HG03520 (cell line): ENCODE data around the gene TTLL5.
A peak's percentile ranks its signal among the peaks of the same experiment; 100 is the strongest.

Source experiments
- ATAC-seq: cut with Tn5 transposase; IDR thresholded peaks from one replicate; pipeline ENCODE4 v1.9.1; 2021; ENCODE audit warnings: mild to moderate bottlenecking, moderate library complexity; ENCODE audit not compliant: unreplicated experiment

The TTLL5 gene

GRCh38 chr14:75981426-75982265, 320.6 kb downstream of the TTLL5 start, which contains the start of gene TGFB3:
TGFB3 (minus strand) TSS chr14:75981995; CDS start chr14:75980893, 1,102 bp downstream.
- peak; percentile 46 for ATAC-seq

GRCh38 chr14:75982266-75983018, 321.4 kb downstream of the TTLL5 start:
- no peak for ATAC-seq

DNA sequence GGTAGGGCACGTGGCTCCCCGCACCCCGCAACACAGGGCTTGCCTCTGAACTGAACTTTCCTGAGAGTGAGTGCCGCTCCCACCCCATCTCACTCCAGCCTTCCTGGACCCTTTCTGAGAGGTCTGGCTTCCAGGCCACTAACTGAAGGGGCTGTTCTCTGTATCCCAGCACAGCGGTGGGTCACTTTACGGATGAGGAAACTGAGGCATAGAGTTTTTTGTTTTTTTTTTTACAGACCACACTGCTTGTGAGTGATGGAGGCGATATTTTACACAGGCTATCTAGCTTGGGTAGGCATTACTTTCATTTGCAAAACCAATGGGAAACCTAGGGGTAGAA, 321.9 kb downstream of the TTLL5 start:
- no peak for ATAC-seq

GRCh38 chr14:75984674-75985073, 323.6 kb downstream of the TTLL5 start:
- no peak for ATAC-seq

- ATAC-seq: peak; percentile 61
Observed at GRCh38 chr14:75985618-75986438, 324.8 kb downstream of the TTLL5 start, which contains the start of gene IFT43. IFT43 (plus strand) TSS chr14:75985763; CDS start chr14:75985787, 24 bp downstream.

DNA sequence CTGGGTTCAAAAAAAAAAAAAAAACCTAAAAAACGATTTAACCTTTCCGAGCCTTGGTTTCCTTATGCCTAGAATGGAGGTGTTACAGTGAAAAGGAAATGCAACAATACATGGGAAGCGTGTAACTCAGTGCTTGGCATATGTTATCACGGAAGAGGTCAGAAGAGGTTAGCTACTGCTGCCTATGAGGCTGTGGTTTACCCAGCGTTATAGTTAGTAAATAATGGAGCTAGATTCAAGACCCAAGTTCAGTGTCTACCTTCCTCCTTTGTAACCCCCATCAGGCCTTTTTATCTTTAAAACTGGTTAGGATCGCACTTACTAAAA, 325.4 kb downstream of the TTLL5 start:
- ATAC-seq: no peak

DNA sequence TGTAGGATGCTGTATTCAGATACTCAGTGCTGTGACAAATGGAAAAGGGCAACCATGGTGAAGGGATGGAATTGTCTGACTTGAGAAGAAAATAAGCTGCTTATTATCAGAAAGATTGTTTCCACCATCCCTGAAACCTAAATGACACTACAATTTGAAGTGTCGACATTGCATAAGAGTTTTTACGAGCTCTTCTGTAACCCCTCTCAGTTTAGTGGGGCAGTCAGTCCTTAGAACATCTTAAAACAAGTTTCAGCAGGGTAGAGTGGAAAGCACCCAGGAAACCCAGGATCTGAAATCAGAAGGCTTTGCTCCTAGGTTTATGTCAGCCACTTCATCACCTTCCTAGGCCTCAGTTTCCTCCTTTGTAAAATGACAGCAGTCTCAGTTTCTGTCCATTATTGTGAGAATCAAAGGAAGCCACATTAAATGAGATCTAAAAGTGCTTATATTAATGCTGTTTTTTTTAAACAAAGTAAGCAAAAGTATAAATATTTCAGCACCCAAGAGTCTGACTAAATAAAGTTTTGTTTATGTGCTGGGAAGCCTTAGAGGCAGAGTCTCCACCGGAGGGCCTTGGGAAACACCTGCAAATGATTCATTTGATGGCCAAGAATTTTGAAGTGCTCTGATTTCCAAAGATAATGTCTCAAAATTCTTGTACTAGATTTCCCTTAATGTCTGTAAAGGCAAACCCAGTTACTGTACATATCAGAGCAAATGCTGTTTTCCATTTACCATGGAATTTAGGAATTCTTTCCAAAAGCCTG, 326.3 kb downstream of the TTLL5 start:
- ATAC-seq: no peak

GRCh38 chr14:75989134-75989533, 328.1 kb downstream of the TTLL5 start:
- ATAC-seq: no peak

GRCh38 chr14:75990297-75990696, 329.3 kb downstream of the TTLL5 start:
- no peak for ATAC-seq

GRCh38 chr14:75991753-75992152, 330.7 kb downstream of the TTLL5 start:
- ATAC-seq: no peak

- ATAC-seq: peak; percentile 50
Observed at GRCh38 chr14:75993567-75994041, 332.6 kb downstream of the TTLL5 start.

GRCh38 chr14:75995372-75996041, 334.5 kb downstream of the TTLL5 start:
- ATAC-seq: no peak

DNA sequence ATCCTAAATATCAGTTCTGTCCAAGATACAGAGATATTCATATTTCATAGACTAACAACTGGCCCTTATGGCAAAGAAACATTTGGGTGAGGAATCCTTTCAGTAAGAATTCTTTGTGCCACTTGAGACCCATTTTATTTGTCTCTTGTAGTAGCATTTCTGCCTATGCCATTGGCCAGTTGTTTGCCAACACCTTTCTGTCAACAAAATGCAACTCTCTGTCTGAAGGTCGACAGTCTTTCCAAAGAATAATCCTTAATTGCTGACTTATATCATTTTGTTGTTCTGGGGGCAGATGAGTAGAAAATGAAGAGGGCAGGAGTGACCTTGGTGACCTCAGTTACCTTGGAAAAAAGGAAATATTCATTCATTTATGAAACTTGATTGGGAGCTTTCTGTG, 335.4 kb downstream of the TTLL5 start:
- ATAC-seq: no peak

GRCh38 chr14:75999511-76000190, 338.6 kb downstream of the TTLL5 start:
- no peak for ATAC-seq

DNA sequence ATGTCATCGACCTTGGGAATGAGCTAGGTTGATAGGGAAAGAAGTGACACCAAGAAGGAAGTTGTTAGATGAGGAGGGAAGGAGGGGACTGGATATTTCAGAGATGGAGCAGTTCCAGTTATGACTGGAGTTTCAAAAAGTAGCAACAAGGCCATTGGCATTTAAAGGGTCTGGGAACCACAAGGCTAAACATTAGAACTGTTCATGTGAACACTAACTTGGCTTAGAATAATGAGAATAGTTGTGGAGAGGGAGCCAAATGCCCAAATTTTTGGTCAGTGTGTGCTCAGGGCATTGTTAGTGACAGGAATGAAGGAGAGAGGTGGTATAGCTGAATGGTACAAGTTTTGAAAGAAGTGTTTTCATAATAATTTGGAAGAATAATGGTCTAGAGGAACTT, 341.3 kb downstream of the TTLL5 start:
- ATAC-seq: no peak
